Gastroesophageal sphincter (tissue), 4 donors: ENCODE measurements around the gene RAG2. TPM values are rescaled to one million over a fixed set of nuclear protein-coding genes. Genes with fewer than 3 reads are reported as not detected.

Source experiments
- ATAC-seq: fragments of 150-250 bp; one replicate; pipeline ENCODE4 v1.9.1; 2016; ENCODE audit warnings: mild to moderate bottlenecking, moderate library complexity
- H3K27ac ChIP-seq, 4 donors: fragments of 200-600 bp; sonication (generic) in 3 of 4; 1 replicate in 3 of 4; 2 replicates in 1 of 4; pipeline ENCODE4 v1.5.1; 2016 to 2019
- H3K27me3 ChIP-seq: fragments of 200-600 bp; sonication (generic); one replicate; pipeline ENCODE4 v1.5.1; 2019
- H3K36me3 ChIP-seq, 2 donors: fragments of 200-600 bp; sonication (generic); one replicate each; pipeline ENCODE4 v1.5.1; 2019; ENCODE audit warnings: control low read depth in 1 of 2
- H3K4me1 ChIP-seq, 3 donors: fragments of 200-600 bp; sonication (generic); 1 replicate in 2 of 3; 2 replicates in 1 of 3; pipeline ENCODE4 v1.5.1; 2016 to 2019; ENCODE audit warnings: control low read depth in 2 of 3
- H3K4me3 ChIP-seq, 2 donors: fragments of 200-600 bp; sonication (generic); one replicate each; pipeline ENCODE4 v1.5.1; 2019; ENCODE audit warnings: mild to moderate bottlenecking in 1 of 2, moderate library complexity in 1 of 2
- H3K9me3 ChIP-seq, 3 donors: fragments of 200-600 bp; sonication (generic); one replicate each; pipeline ENCODE4 v1.5.1; 2017 to 2019; ENCODE audit warnings: control low read depth in 2 of 3
- CTCF ChIP-seq, 4 experiments: fragments of 200-600 bp in 2 of 4; fragments of 450-650 bp in 2 of 4; sonication (generic) in 1 of 4; IDR thresholded peaks; one replicate each; pipeline ENCODE4 v1.5.1; 2017 to 2019; ENCODE audit warnings: antibody characterized with exemption in 4 of 4, mild to moderate bottlenecking in 2 of 4, moderate library complexity in 2 of 4
- EP300 ChIP-seq: sonication (generic); formaldehyde crosslinking; IDR thresholded peaks from one replicate; pipeline ENCODE4 v1.6.1; 2017; ENCODE audit warnings: antibody characterized with exemption, mild to moderate bottlenecking
- POLR2A ChIP-seq, 2 donors: fragments of 450-650 bp; IDR thresholded peaks; one replicate each; pipeline ENCODE4 v1.6.1; 2017; ENCODE audit warnings: antibody characterized with exemption in 2 of 2, mild to moderate bottlenecking in 2 of 2, moderate library complexity in 1 of 2
- POLR2AphosphoS5 ChIP-seq: sonication (generic); formaldehyde crosslinking; IDR thresholded peaks from one replicate; pipeline ENCODE4 v1.6.1; 2017; ENCODE audit warnings: antibody characterized with exemption
- WGBS, 2 donors: methylation state at CpG; one replicate each; pipeline ENCODE4 v1.1.5; 2018; ENCODE audit warnings: low coverage in 1 of 2; 5-methylcytosine and 5-hydroxymethylcytosine counted together
- total RNA-seq, 4 donors: library from RNA; depleted of rRNA; stranded (reverse); fragments of >200 nt; gene quantifications; one replicate each; pipeline ENCODE4 v1.1.0, GENCODE V29; 2016

RAG2 gene
- total RNA-seq, 4 donors from 2014 or later, result not detected

GRCh38 chr11:36628141-36628540 lies 30.1 kb upstream of the RAG2 start:
- no peaks in the 10 kb centered on the region for H3K27me3 ChIP-seq
- ATAC-seq, result no peak
- no peaks in the 10 kb centered on the region for H3K9me3 ChIP-seq
- WGBS, 2 donors, result 92 to 97% methylated on average over 5 of the region's 5 CpGs
- peaks cover 0 to 12% (median 3%) of the 10 kb centered on the region in 3 donors for H3K4me1 ChIP-seq
- H3K27ac ChIP-seq, result no peak overlapping the region
- no peak for TF ChIP-seq CTCF (IDR thresholded peaks at IDR 0.05)
- no peak for TF ChIP-seq EP300
- no peak for TF ChIP-seq POLR2A (IDR thresholded peaks at IDR 0.05)
- no peak for TF ChIP-seq POLR2AphosphoS5
- no peak overlapping the region for H3K4me3 ChIP-seq
- no peaks in the 10 kb centered on the region for H3K36me3 ChIP-seq

GRCh38 chr11:36627471-36627870 lies 29.4 kb upstream of the RAG2 start:
- TF ChIP-seq CTCF (IDR thresholded peaks at IDR 0.05) (no peak), POLR2A (IDR thresholded peaks at IDR 0.05) (no peak), POLR2AphosphoS5 (no peak), EP300 (no peak)
- Histone ChIP-seq H3K4me3 (no peak overlapping the region), H3K9me3 (no peaks in the 10 kb centered on the region), H3K36me3 (no peaks in the 10 kb centered on the region), H3K27ac (no peak overlapping the region), H3K27me3 (no peaks in the 10 kb centered on the region), H3K4me1 (peaks cover 0 to 12% (median 3%) of the 10 kb centered on the region in 3 donors)
- no peak for ATAC-seq
- 96 to 100% methylated on average over 2 of the region's 2 CpGs for WGBS, 2 donors

- Histone ChIP-seq H3K9me3 (no peaks in the 10 kb centered on the region), H3K4me3 (no peak overlapping the region), H3K36me3 (no peaks in the 10 kb centered on the region), H3K4me1 (peaks cover 0 to 12% (median 3%) of the 10 kb centered on the region in 3 donors), H3K27ac (no peak overlapping the region), H3K27me3 (no peaks in the 10 kb centered on the region)
- WGBS, 2 donors, result 90 to 93% methylated on average over 1 of the region's 1 CpG
- TF ChIP-seq CTCF (IDR thresholded peaks at IDR 0.05) (no peak), POLR2A (IDR thresholded peaks at IDR 0.05) (no peak), POLR2AphosphoS5 (no peak), EP300 (no peak)
- no peak for ATAC-seq
These were observed 29.0 kb upstream of the RAG2 start for GRCh38 chr11:36627006-36627405.

GRCh38 chr11:36623494-36623893 lies 25.5 kb upstream of the RAG2 start:
- no peaks in the 10 kb centered on the region for H3K9me3 ChIP-seq
- no peak overlapping the region for H3K4me3 ChIP-seq
- no peak for ATAC-seq
- no peak overlapping the region for H3K27ac ChIP-seq
- 87 to 89% methylated on average over 5 of the region's 5 CpGs for WGBS, 2 donors
- no peaks in the 10 kb centered on the region for H3K27me3 ChIP-seq
- H3K4me1 ChIP-seq, result peaks cover 3 to 21% (median 4%) of the 10 kb centered on the region in 3 donors
- H3K36me3 ChIP-seq, result no peaks in the 10 kb centered on the region
- TF ChIP-seq POLR2AphosphoS5 (no peak), EP300 (no peak), CTCF (IDR thresholded peaks at IDR 0.05) (no peak), POLR2A (IDR thresholded peaks at IDR 0.05) (no peak)

- Histone ChIP-seq H3K27me3 (no peaks in the 10 kb centered on the region), H3K9me3 (no peaks in the 10 kb centered on the region), H3K27ac (no peak overlapping the region), H3K4me3 (no peak overlapping the region), H3K4me1 (peaks cover 3 to 26% (median 4%) of the 10 kb centered on the region in 3 donors), H3K36me3 (no peaks in the 10 kb centered on the region)
- TF ChIP-seq POLR2AphosphoS5, result no peak
- TF ChIP-seq POLR2A (IDR thresholded peaks at IDR 0.05), result no peak
- TF ChIP-seq CTCF (IDR thresholded peaks at IDR 0.05), result peak; percentile 12 to 55 (median 51)
- ATAC-seq, result no peak
- WGBS, 2 donors, result 70% methylated on average over 3 of the region's 3 CpGs
These were observed 24.5 kb upstream of the RAG2 start for GRCh38 chr11:36622431-36623136.
